C4-2B (cell line): Measurements from ENCODE around the gene JUN.

Experiments
- H3K27ac ChIP-seq: fragments of 450-650 bp; 2 replicates; pipeline ENCODE4 v1.5.1; 2017
- CTCF ChIP-seq: fragments of 450-650 bp; conservative IDR thresholded peaks from 2 replicates; pipeline ENCODE4 v1.5.1; 2017; ENCODE audit warnings: mild to moderate bottlenecking
- ZFX ChIP-seq: fragments of 450-650 bp; IDR thresholded peaks from 2 replicates; pipeline ENCODE4 v1.6.1; 2017

The JUN gene

GRCh38 chr1:58768191-58768731 lies 15.6 kb downstream of the JUN start:
- TF ChIP-seq CTCF (no peak), ZFX (no peak)

GRCh38 chr1:58767143-58767542 lies 16.7 kb downstream of the JUN start:
- no peak for TF ChIP-seq CTCF
- no peak overlapping the region for H3K27ac ChIP-seq

More at GRCh38 chr1:58768191-58768731, 15.6 kb downstream of the JUN start:
- no peak overlapping the region for H3K27ac ChIP-seq

- H3K27ac ChIP-seq: no peak overlapping the region
Measured at GRCh38 chr1:58765441-58765840, 18.4 kb downstream of the JUN start.

GRCh38 chr1:58765006-58765405 lies 18.8 kb downstream of the JUN start:
- no peak overlapping the region for H3K27ac ChIP-seq
- TF ChIP-seq ZFX (no peak), CTCF (no peak)

More at GRCh38 chr1:58765441-58765840, 18.4 kb downstream of the JUN start:
- TF ChIP-seq CTCF: no peak
- TF ChIP-seq ZFX: no peak

- H3K27ac ChIP-seq: no peak overlapping the region
- no peak for TF ChIP-seq ZFX
- no peak for TF ChIP-seq CTCF
Measured at GRCh38 chr1:58764294-58764978, 19.4 kb downstream of the JUN start.

- no peak overlapping the region for H3K27ac ChIP-seq
- TF ChIP-seq CTCF: no peak
- no peak for TF ChIP-seq ZFX
Measured at GRCh38 chr1:58763214-58763613, 20.6 kb downstream of the JUN start.

GRCh38 chr1:58762806-58763205 lies 21.0 kb downstream of the JUN start:
- TF ChIP-seq ZFX (no peak), CTCF (no peak)
- no peak overlapping the region for H3K27ac ChIP-seq
